Gastrocnemius medialis (tissue), 4 donors: ENCODE measurements around the gene SCGB2A2. TPM values are rescaled to one million over a fixed set of nuclear protein-coding genes. Genes with fewer than 3 reads are reported as not detected.
A peak's percentile ranks its signal among the peaks of the same experiment; 100 is the strongest.

Experiments used
- ATAC-seq, 2 donors: fragments of 150-250 bp; one replicate each; pipeline ENCODE4 v1.9.1; 2016
- DNase-seq, 2 donors: peaks; one replicate each; pipeline ENCODE4 v3.0.0-alpha.2; 2019
- H3K27ac ChIP-seq, 4 donors: fragments of 200-600 bp; sonication (generic); 1 replicate in 1 of 4; 2 replicates in 3 of 4; pipeline ENCODE4 v1.5.1; 2016 to 2018; ENCODE audit warnings: mild to moderate bottlenecking in 2 of 4, moderate library complexity in 1 of 4
- H3K27me3 ChIP-seq, 3 donors: fragments of 200-600 bp; sonication (generic) in 2 of 3; 1 replicate in 1 of 3; 2 replicates in 2 of 3; pipeline versions ENCODE4 v1.5.1 to v1.6.0; 2016 to 2019; ENCODE audit warnings: mild to moderate bottlenecking in 1 of 3, moderate library complexity in 1 of 3
- H3K36me3 ChIP-seq, 2 donors: fragments of 200-600 bp; sonication (generic) in 1 of 2; one replicate each; pipeline ENCODE4 v1.5.1; 2017 to 2018
- H3K4me1 ChIP-seq, 2 donors: fragments of 200-600 bp; sonication (generic) in 1 of 2; one replicate each; pipeline ENCODE4 v1.5.1; 2016 to 2017; ENCODE audit warnings: mild to moderate bottlenecking in 2 of 2
- H3K4me3 ChIP-seq, 4 donors: fragments of 200-600 bp; sonication (generic) in 3 of 4; 1 replicate in 1 of 4; 2 replicates in 3 of 4; pipeline ENCODE4 v1.5.1; 2016 to 2019; ENCODE audit warnings: mild to moderate bottlenecking in 2 of 4
- H3K9me3 ChIP-seq, 3 donors: fragments of 200-600 bp; sonication (generic) in 2 of 3; 1 replicate in 1 of 3; 2 replicates in 2 of 3; pipeline ENCODE4 v1.5.1; 2016 to 2019
- CTCF ChIP-seq, 5 experiments: fragments of 450-650 bp in 3 of 5; fragments of 200-600 bp in 2 of 5; sonication (generic) in 2 of 5; IDR thresholded peaks in 4 of 5; conservative IDR thresholded peaks in 1 of 5; 1 replicate in 4 of 5; 2 replicates in 1 of 5; pipeline ENCODE4 v1.5.1; 2016 to 2019; ENCODE audit warnings: antibody characterized with exemption in 5 of 5, mild to moderate bottlenecking in 3 of 5, moderate library complexity in 3 of 5
- POLR2A ChIP-seq, 2 donors: fragments of 450-650 bp; IDR thresholded peaks; one replicate each; pipeline ENCODE4 v1.6.1; 2017; ENCODE audit warnings: antibody characterized with exemption in 2 of 2, mild to moderate bottlenecking in 2 of 2, moderate library complexity in 2 of 2
- in situ Hi-C, 4 donors: fragments of 200-750 bp; cut with MboI; loops; one replicate each; pipeline versions ENCODE4 v1.15.0 to v1.8.0; 2017; ENCODE audit warnings: low sequenced_read_pairs in 4 of 4
- intact Hi-C: fragments of 100-400 bp; cut with DNase I; formaldehyde crosslinking; loops from one replicate; pipeline ENCODE4 v1.15.1; 2023; ENCODE audit warnings: low total_unique reads
- total RNA-seq, 4 donors: library from RNA; depleted of rRNA; stranded (reverse); fragments of >200 nt; gene quantifications; one replicate each; pipeline versions ENCODE4 v1.1.0 to v1.2.3, GENCODE V29; 2016

Gene SCGB2A2
- total RNA-seq, 4 donors from 2014 or later, result not detected

- ATAC-seq (peak in 1 of 2 donors; percentile 57), DNase-seq (no peak)
- intact Hi-C loops (loop anchor here (5.0 kb wide), 1 partner anchor 50 kb away; no protein-coding TSS in a partner anchor), in situ Hi-C loops (no loop called here)
- peaks cover 0 to 4% (median 0%) of the 10 kb centered on the region in 3 donors for H3K9me3 ChIP-seq
- H3K27me3 ChIP-seq, result no peaks in the 10 kb centered on the region
- H3K27ac ChIP-seq, result peak overlapping the region in 1 of 4 donors; percentile 43
- H3K4me3 ChIP-seq, result no peak overlapping the region
- TF ChIP-seq POLR2A (IDR thresholded peaks at IDR 0.05) (no peak), CTCF (IDR thresholded peaks at IDR 0.05 in 4 of 5, conservative IDR thresholded peaks at IDR 0.05 in 1 of 5) (no peak)
- H3K36me3 ChIP-seq, result no peaks in the 10 kb centered on the region
- H3K4me1 ChIP-seq, result no peaks in the 10 kb centered on the region
Observed at GRCh38 chr11:62267576-62267975, 2.4 kb upstream of the SCGB2A2 start.

- in situ Hi-C loops, result no loop called here
Observed at GRCh38 chr11:62273284-62273683, 3.3 kb downstream of the SCGB2A2 start.

GRCh38 chr11:62273789-62274275 lies 3.9 kb downstream of the SCGB2A2 start:
- Histone ChIP-seq H3K27me3 (no peaks in the 10 kb centered on the region), H3K4me1 (no peaks in the 10 kb centered on the region), H3K27ac (no peak overlapping the region), H3K9me3 (no peaks in the 10 kb centered on the region), H3K36me3 (no peaks in the 10 kb centered on the region), H3K4me3 (no peak overlapping the region)
- TF ChIP-seq POLR2A (IDR thresholded peaks at IDR 0.05) (no peak), CTCF (IDR thresholded peaks at IDR 0.05 in 4 of 5, conservative IDR thresholded peaks at IDR 0.05 in 1 of 5) (no peak)
- in situ Hi-C loops, result no loop called here
- ATAC-seq (no peak), DNase-seq (no peak)
- intact Hi-C loops, result no loop called here

More at GRCh38 chr11:62273284-62273683, 3.3 kb downstream of the SCGB2A2 start:
- no peaks in the 10 kb centered on the region for H3K36me3 ChIP-seq
- H3K4me1 ChIP-seq, result no peaks in the 10 kb centered on the region
- intact Hi-C loops, result no loop called here
- no peaks in the 10 kb centered on the region for H3K9me3 ChIP-seq
- ATAC-seq, result no peak
- TF ChIP-seq POLR2A (IDR thresholded peaks at IDR 0.05) (no peak), CTCF (IDR thresholded peaks at IDR 0.05 in 4 of 5, conservative IDR thresholded peaks at IDR 0.05 in 1 of 5) (no peak)
- H3K4me3 ChIP-seq, result no peak overlapping the region
- no peak overlapping the region for H3K27ac ChIP-seq
- DNase-seq, result no peak
- H3K27me3 ChIP-seq, result no peaks in the 10 kb centered on the region

- DNase-seq (no peak), ATAC-seq (no peak)
- intact Hi-C loops, result no loop called here
- no peak for TF ChIP-seq POLR2A (IDR thresholded peaks at IDR 0.05)
- TF ChIP-seq CTCF (IDR thresholded peaks at IDR 0.05 in 4 of 5, conservative IDR thresholded peaks at IDR 0.05 in 1 of 5), result no peak
- Histone ChIP-seq H3K4me1 (no peaks in the 10 kb centered on the region), H3K36me3 (no peaks in the 10 kb centered on the region), H3K9me3 (no peaks in the 10 kb centered on the region), H3K4me3 (no peak overlapping the region), H3K27me3 (no peaks in the 10 kb centered on the region), H3K27ac (no peak overlapping the region)
- in situ Hi-C loops, result no loop called here
Observed at GRCh38 chr11:62280452-62280851, 10.5 kb downstream of the SCGB2A2 start.

- no peak overlapping the region for H3K27ac ChIP-seq
- intact Hi-C loops (no loop called here), in situ Hi-C loops (no loop called here)
- H3K4me3 ChIP-seq, result no peak overlapping the region
- no peaks in the 10 kb centered on the region for H3K4me1 ChIP-seq
- DNase-seq, result no peak
- no peak for ATAC-seq
- H3K36me3 ChIP-seq, result no peaks in the 10 kb centered on the region
- H3K9me3 ChIP-seq, result no peaks in the 10 kb centered on the region
- H3K27me3 ChIP-seq, result peaks cover 0 to 3% (median 0%) of the 10 kb centered on the region in 3 donors
- no peak for TF ChIP-seq CTCF (IDR thresholded peaks at IDR 0.05 in 4 of 5, conservative IDR thresholded peaks at IDR 0.05 in 1 of 5)
- no peak for TF ChIP-seq POLR2A (IDR thresholded peaks at IDR 0.05)
Observed at GRCh38 chr11:62295504-62295903, 25.5 kb downstream of the SCGB2A2 start.
